ENCODE measurements around the gene ARHGAP33. TPM values are rescaled to one million over a fixed set of nuclear protein-coding genes. Genes with fewer than 3 reads are reported as not detected.
"Not testable (repeated sequence)": the region's sequence is repeated elsewhere in the genome, so short reads cannot be mapped to it uniquely, and the experiment has no call there.

ARHGAP33 gene
- total RNA-seq, 1 experiment from 2014 or later = 4.2 TPM

- no peak for DNase-seq (ENCODE audit: low read depth)
Measured at GRCh38 chr19:35792312-35792711, 16.9 kb downstream of the ARHGAP33 start.

DNA sequence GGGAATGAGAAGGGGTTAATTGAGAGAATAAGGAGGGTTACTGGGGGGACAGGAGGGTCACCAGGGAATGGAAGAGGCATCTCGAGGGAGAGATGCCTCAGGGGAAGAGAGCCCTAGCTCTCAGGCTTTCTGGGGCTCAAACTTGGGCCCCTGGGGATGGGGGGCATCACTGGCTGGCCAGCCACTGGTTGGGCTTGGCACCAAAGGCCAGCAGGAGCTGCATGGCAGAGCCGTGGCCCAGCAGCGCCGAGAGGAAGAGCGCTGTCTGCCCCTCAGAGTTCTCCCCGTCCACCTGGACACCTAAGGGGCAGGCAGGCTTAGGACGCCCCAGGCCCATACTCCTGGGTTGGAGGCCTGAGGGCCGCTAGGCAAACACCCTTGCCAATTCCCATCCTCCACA is 17.5 kb downstream of the ARHGAP33 start:
- DNase-seq (ENCODE audit: low read depth) = no peak

DNA sequence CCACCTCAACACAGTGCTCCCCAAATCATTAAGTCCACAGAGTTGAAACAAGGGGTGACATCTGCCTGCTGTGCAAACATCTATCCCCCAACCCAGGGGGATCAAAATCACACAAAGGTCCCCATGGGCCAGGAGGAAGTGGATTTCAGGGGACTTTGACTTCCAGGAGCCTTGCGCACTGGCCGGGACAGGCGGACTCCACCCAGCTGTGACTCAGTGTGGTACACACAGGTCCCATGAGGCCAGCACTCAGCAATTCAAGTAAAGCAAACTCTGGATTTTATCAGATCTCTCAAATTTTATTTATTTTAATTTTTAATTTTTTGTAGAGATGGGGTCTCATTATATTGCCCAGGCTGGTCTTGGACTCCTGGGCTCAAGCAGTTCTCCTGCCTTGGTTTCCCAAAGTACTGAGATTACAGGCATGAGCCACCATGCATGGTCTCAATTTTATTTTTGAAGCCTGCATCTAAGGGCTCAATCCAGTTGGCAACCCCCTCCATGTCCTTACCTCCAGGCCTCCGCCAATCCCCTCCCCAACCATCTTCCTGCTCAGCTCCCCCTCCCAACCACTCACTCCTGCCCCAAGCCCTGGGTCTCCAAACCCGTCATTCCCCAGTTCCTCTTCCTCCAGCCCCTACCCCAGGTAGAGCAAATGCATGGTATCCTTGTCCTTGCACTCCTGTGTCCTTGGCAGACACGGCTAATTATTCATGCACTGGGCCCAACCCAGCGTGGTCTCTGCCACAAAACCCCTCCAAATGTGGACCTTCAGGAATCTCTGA is 18.2 kb downstream of the ARHGAP33 start:
- DNase-seq (ENCODE audit: low read depth) = no peak

- DNase-seq (ENCODE audit: low read depth) = not testable (repeated sequence)
Measured at GRCh38 chr19:35795564-35795963, 20.2 kb downstream of the ARHGAP33 start.

- DNase-seq (ENCODE audit: low read depth) = no peak
Measured at GRCh38 chr19:35796645-35797542, 21.5 kb downstream of the ARHGAP33 start.

- no peak for DNase-seq (ENCODE audit: low read depth)
Measured at GRCh38 chr19:35797663-35798062, 22.3 kb downstream of the ARHGAP33 start.

DNA sequence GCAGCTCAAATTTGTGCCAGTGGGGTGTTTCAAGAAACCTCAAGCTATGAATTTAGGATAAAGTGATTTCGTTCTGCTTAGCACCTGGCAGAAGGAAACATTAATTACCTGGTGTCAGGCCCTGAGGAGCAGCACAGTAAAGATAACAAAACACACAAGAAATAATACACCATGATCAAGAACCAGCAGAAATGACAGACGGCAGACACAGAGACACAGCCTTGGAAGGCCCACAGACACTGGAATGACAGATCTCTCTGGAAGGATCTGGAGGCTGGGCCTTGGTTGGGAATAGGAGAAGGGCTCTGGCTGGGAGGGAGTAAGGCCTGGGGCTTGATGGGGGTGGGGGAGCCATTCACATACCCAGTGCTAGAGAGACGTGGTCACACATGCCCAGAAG is 26.5 kb downstream of the ARHGAP33 start:
- DNase-seq (ENCODE audit: low read depth) = no peak

DNA sequence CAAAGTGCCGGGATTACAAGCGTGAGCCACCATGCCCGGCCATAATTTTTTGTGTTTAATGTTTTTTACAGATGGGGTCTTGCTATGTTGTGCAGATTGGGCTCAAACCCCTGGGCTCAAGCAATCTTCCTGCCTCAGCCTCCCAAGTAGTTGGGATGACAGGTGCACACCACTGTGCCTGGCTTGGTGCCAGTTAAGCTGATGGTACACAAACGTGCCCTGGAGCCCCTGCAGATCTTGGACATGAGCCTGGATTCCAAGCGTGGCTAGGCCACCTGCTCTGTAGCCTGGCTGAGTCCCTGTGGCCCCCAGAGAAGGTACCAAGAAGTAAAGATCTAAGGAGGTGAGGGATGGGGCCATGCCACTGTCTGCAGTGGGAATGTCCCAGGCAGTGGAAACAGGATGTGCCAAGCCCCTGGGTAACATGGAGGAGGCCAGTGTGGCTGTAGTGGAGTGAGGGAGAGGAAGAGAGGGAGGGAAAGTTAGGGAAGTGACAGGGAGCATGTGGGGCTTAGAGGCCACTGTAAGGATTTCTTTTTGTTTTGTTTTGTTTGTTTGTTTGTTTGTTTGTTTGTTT is 30.2 kb downstream of the ARHGAP33 start:
- no peak for DNase-seq (ENCODE audit: low read depth)

DNA sequence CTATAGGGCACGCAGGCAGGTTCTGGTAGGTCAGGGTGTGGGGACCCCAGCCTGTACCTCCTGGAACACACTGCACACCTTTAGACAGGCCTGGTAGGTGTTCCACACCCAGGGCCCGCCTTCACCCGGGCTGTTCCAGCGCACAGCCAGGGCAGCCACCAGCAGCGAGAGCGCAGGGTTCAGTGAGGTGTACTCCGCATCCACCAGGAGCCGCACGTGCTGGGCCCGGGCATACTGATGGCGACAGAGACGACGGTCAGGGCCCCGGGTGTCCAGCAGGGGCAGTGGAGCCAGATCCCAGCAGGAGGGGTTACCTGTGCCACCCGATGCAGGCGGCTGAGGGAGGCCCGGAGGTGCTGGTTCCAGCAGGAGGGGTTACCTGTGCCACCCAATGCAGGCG is 31.2 kb downstream of the ARHGAP33 start:
- no peak for DNase-seq (ENCODE audit: low read depth)

DNA sequence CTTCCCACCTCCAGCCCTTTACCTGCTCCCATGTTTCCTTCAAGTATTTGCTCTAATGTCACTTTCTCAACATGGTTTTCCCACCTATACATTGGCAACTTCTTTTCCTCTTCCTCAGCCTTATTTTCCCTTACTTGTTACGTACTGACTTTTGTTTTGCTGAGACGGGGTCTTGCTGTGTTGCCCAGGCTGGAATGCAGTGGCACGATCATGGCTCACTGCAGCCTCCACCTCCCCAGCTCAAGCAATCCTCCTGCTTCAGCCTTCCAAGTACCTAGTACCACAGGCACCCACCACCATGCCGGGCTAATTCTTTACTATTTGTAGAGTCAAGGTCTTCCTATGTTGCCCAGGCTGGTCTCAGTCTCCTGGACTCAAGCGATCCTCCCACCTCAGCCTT is 32.3 kb downstream of the ARHGAP33 start:
- DNase-seq (ENCODE audit: low read depth) = no peak

DNA sequence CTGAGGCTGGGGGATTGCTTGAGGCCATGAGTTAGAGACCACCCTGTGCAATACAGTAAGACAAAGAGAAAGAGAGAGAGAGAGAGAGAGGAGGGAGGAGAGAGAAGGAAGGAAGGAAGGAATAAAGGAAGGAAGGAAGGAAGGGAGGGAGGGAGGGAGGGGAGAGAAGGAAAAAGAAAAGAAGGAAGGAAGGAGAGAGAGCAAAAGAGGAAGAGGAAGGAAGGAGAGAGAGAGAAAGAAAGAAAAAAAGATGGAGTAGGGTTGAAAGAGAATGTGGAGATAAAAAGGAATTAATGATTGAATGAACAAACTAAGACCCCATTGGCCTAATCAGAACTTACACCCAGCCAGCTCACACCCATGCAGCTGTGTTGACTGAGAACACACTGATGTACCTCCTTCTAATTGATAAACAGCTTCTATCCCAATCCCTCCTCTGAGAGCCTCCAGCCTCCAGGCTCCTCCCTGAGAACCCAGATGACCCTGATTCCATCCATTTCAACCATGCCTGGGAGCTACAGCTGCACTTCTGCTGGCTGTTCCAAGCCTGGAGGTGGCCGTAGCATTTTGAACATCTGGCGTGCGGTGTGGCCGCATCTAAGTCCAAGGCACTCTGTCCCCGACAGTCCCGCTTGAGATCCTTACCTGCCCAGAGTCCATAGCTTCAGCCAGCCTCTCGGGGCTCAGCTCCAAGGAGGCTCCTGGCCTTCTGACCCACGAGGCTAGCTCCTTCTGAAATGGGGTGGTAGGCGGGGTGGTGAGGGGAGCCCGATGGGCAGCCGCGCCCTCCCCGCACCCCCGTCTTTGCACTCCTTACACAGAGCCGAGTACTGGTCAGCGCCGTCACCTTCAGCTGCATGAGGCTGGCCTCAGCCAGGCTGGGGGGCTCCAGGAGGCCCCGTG is 36.2 kb downstream of the ARHGAP33 start:
- DNase-seq (ENCODE audit: low read depth) = no peak

GRCh38 chr19:35812220-35813042 is 37.1 kb downstream of the ARHGAP33 start, which contains the start of gene PRODH2:
TSS of gene PRODH2 (minus strand) at chr19:35812845. CDS start at chr19:35812805, 40 bp downstream.
- no peak for DNase-seq (ENCODE audit: low read depth)

DNA sequence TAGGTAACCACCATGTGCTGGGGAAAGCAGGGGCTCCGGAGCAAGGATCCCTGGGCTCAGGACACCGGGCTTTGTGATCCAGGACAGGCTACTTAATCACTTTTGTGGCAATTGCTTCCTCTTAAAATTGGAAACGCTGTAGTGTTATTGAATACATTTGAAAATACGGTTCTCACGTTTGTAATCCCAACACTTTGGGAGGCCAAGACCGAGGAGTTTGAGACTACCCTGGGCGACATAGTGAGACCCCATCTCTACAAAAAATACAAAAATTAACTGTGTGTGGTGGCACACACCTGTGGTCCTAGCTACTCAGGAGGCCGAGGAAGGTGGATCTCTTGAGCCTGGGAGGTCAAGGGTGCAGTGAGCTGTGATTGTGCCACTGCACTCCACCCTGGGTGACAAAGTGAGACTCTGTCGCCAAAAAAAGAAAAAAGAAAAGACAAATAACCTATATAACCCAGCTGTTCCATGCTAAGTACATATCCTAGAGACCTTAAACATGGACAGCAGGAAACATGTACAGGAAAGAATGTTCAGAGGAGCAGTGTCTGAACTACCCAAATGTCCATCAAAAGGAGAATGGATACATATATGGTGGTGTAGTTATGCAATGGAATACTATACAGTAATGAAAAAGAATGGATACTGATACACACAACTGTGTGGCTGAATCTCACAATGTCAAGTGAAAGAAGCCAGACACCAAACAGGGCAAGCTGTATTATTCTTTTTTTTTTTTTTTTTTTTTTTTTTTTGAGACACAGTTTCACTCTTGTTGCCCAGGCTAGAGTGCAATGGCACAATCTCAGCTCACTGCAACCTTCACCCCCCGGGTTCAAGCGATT is 37.9 kb downstream of the ARHGAP33 start:
- DNase-seq (ENCODE audit: low read depth) = no peak

- no peak for DNase-seq (ENCODE audit: low read depth)
Measured at GRCh38 chr19:35816262-35816661, 40.9 kb downstream of the ARHGAP33 start.

- no peak for DNase-seq (ENCODE audit: low read depth)
Measured at GRCh38 chr19:35816846-35817245, 41.5 kb downstream of the ARHGAP33 start.

GRCh38 chr19:35818445-35818844 is 43.1 kb downstream of the ARHGAP33 start:
- DNase-seq (ENCODE audit: low read depth) = no peak

DNA sequence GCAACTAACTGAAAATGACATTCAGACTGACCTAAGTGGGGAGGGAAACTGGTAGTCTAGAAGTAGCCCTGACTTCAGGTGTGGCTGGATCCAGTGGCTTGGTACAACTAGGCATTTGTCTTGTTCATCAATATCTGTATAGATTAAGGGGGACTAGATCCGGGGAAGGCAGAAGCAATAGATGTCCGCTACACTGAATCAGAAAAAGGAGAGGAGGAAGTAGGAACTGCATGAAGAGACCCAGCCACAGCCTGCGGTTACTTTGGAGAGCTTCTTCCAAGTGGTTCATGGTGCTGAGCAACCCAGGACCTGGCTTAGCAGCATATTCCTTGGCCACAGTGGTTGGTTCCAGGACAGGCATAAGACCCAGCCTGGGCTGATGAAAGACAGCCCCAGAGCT is 47.2 kb downstream of the ARHGAP33 start:
- DNase-seq (ENCODE audit: low read depth) = no peak

- DNase-seq (ENCODE audit: low read depth) = no peak
Measured at GRCh38 chr19:35824150-35824549, 48.8 kb downstream of the ARHGAP33 start.

DNA sequence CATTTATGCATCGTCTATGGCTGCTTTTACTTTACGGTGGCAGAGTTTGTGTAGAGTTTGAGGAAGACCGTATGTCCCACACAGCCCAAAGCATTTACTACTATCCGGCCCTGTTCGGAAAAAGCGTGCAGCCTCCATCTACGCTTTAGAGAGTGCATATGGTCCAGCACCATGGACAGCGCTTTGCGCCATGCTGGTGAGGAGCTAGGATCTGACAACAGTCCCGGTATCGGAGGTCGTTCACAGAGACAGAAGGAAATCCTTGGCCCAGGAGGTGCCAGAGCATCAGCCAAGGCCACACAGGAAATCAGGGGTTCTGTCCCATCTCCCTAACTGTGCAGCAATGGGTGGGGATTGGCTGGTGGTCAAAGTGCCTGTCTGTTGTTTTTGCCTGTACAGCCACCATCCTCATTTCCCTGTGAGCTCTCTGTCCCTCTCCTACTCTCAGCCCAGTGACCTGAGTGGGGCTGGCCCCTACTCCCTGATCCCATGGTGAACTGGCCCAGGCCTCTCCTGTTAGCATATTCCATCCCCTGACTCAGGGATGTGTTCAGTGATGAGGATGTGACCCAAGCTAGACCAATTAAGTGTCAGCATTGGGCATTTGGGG is 53.4 kb downstream of the ARHGAP33 start:
- peak; percentile 50 for DNase-seq (ENCODE audit: low read depth)

All from M059J (cell line).